Measurements from ENCODE around the gene TGFBRAP1. TPM values are rescaled to one million over a fixed set of nuclear protein-coding genes. Genes with fewer than 3 reads are reported as not detected.
A peak's percentile ranks its signal among the peaks of the same experiment; 100 is the strongest.

Gene TGFBRAP1
- total and polyA plus RNA-seq, 4 experiments from 2014 or later, result 19.9 to 27.4 (median 20.8) TPM

GRCh38 chr2:105301646-105302045 lies 27.9 kb downstream of the TGFBRAP1 start:
- intact Hi-C loops (cut with micrococcal nuclease), result no loop called here
- Mint-ChIP-seq H3K9me3 (no peaks in the 10 kb centered on the region), H3K4me1 (peaks cover 18 to 41% (median 25%) of the 10 kb centered on the region in 4 donors), H3K27me3 (no peaks in the 10 kb centered on the region), H3K36me3 (peaks cover 26 to 37% of the 10 kb centered on the region in 2 donors), H3K4me3 (peak overlapping the region in 2 of 8 donors; percentile 2 to 46), H3K27ac (peak overlapping the region in 2 of 7 donors; percentile 17 to 52)
- POLR2A ChIA-PET (ENCODE audit: partially characterized antibody), result interaction anchor here (1.2 kb wide), 1 partner anchor 28 kb away, joined by 5 read pairs; the partner anchor contains the start of gene TGFBRAP1
- peaks cover 8% of the 10 kb centered on the region for H3K4me1 ChIP-seq (ENCODE audit: insufficient read depth, low read length)
- DNase-seq, result no peak
- no peaks in the 10 kb centered on the region for H3K27me3 ChIP-seq (ENCODE audit: insufficient read depth, low read length)
- H3K36me3 ChIP-seq (ENCODE audit: insufficient read depth, low read length), result peaks cover 20% of the 10 kb centered on the region
- H3K4me3 ChIP-seq (ENCODE audit: low read length in 2 of 2), result no peak overlapping the region
- CTCF ChIA-PET (ENCODE audit: partially characterized antibody), result interaction anchor here (1.0 to 1.1 kb wide), 2 partner anchors 8 to 14 kb away, joined by 3 read pairs; no protein-coding TSS in a partner anchor
- no peak overlapping the region for H3K27ac ChIP-seq (ENCODE audit: low read depth, low read length)
- H3K9me3 ChIP-seq (ENCODE audit: control insufficient read depth in 1 of 2, low read length in 2 of 2), result no peaks in the 10 kb centered on the region

DNA sequence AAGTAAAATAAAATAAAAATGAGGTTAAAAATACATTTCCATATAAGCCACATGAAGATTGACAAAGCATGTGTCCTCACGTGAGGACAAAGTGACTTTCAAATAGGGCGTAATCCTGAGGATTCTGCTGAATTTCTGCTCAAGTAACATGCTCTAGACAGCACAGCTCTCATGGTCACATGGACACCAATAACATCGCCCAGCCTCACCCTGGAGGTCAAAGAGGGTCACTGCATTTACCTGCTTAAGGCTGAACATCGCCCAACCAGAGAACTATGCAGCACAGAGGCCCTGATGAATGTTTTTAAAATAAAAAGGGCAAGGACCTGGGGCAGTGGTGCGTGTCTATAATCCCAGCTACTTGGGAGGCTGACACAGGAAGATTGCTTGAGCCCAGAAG lies 30.2 kb downstream of the TGFBRAP1 start:
- peak overlapping the region in 1 of 7 donors; percentile 25 for H3K27ac Mint-ChIP-seq
- no peaks in the 10 kb centered on the region for H3K27me3 Mint-ChIP-seq
- peaks cover 31 to 49% of the 10 kb centered on the region in 2 donors for H3K36me3 Mint-ChIP-seq
- peaks cover 18 to 28% (median 23%) of the 10 kb centered on the region in 4 donors for H3K4me1 Mint-ChIP-seq
- H3K4me3 Mint-ChIP-seq, result no peak overlapping the region
- H3K9me3 Mint-ChIP-seq, result no peaks in the 10 kb centered on the region
- H3K9me3 ChIP-seq (ENCODE audit: control insufficient read depth in 1 of 2, low read length in 2 of 2), result no peaks in the 10 kb centered on the region
- DNase-seq, result no peak
- H3K4me1 ChIP-seq (ENCODE audit: insufficient read depth, low read length), result peaks cover 8% of the 10 kb centered on the region
- H3K4me3 ChIP-seq (ENCODE audit: low read length in 2 of 2), result no peak overlapping the region
- peaks cover 32% of the 10 kb centered on the region for H3K36me3 ChIP-seq (ENCODE audit: insufficient read depth, low read length)
- CTCF ChIA-PET (ENCODE audit: partially characterized antibody), result no interaction called here
- H3K27me3 ChIP-seq (ENCODE audit: insufficient read depth, low read length), result no peaks in the 10 kb centered on the region
- intact Hi-C loops (cut with micrococcal nuclease), result no loop called here
- no peak overlapping the region for H3K27ac ChIP-seq (ENCODE audit: low read depth, low read length)
- POLR2A ChIA-PET (ENCODE audit: partially characterized antibody), result interaction anchor here (1.6 kb wide), 1 partner anchor 10 kb away, joined by 3 read pairs; no protein-coding TSS in a partner anchor

- H3K36me3 Mint-ChIP-seq, result peaks cover 38 to 56% of the 10 kb centered on the region in 2 donors
- Histone ChIP-seq H3K27ac (ENCODE audit: low read depth, low read length) (no peak overlapping the region), H3K4me1 (ENCODE audit: insufficient read depth, low read length) (peaks cover 8% of the 10 kb centered on the region), H3K9me3 (ENCODE audit: control insufficient read depth in 1 of 2, low read length in 2 of 2) (no peaks in the 10 kb centered on the region), H3K4me3 (ENCODE audit: low read length in 2 of 2) (no peak overlapping the region), H3K27me3 (ENCODE audit: insufficient read depth, low read length) (no peaks in the 10 kb centered on the region), H3K36me3 (ENCODE audit: insufficient read depth, low read length) (peaks cover 40% of the 10 kb centered on the region)
- ChIA-PET CTCF (ENCODE audit: partially characterized antibody) (no interaction called here), POLR2A (ENCODE audit: partially characterized antibody) (no interaction called here)
- H3K27me3 Mint-ChIP-seq, result no peaks in the 10 kb centered on the region
- H3K4me3 Mint-ChIP-seq, result no peak overlapping the region
- H3K4me1 Mint-ChIP-seq, result peaks cover 13 to 16% (median 15%) of the 10 kb centered on the region in 4 donors
- intact Hi-C loops (cut with micrococcal nuclease), result no loop called here
- H3K9me3 Mint-ChIP-seq, result no peaks in the 10 kb centered on the region
- no peak for DNase-seq
- H3K27ac Mint-ChIP-seq, result peak overlapping the region in 1 of 7 donors; percentile 66
These were observed 31.5 kb downstream of the TGFBRAP1 start for GRCh38 chr2:105298017-105298416.

DNA sequence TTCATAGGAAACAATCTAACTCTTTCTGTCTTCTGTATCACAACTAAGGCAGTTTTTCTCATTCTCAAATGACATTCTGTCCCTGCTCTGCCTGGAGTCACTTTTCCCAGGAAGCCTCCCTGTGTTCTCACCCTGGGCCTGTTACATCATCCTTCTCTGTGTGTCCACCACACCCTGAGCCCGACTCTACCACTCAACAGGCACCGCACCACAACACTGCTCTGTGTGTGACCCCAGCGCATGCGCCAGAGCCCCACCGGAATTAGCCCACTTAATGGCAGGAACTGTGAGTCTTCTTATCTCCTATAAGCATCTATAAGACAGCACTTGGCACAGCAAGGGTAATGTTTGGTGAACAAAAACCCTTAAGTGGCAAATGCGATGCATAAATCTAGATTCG lies 32.3 kb downstream of the TGFBRAP1 start:
- Histone ChIP-seq H3K4me3 (ENCODE audit: low read length in 2 of 2) (no peak overlapping the region), H3K27me3 (ENCODE audit: insufficient read depth, low read length) (no peaks in the 10 kb centered on the region), H3K9me3 (ENCODE audit: control insufficient read depth in 1 of 2, low read length in 2 of 2) (no peaks in the 10 kb centered on the region), H3K36me3 (ENCODE audit: insufficient read depth, low read length) (peaks cover 42% of the 10 kb centered on the region), H3K4me1 (ENCODE audit: insufficient read depth, low read length) (peaks cover 4% of the 10 kb centered on the region), H3K27ac (ENCODE audit: low read depth, low read length) (no peak overlapping the region)
- intact Hi-C loops (cut with micrococcal nuclease), result no loop called here
- ChIA-PET CTCF (ENCODE audit: partially characterized antibody) (no interaction called here), POLR2A (ENCODE audit: partially characterized antibody) (no interaction called here)
- no peak for DNase-seq
- no peak overlapping the region for H3K4me3 Mint-ChIP-seq
- peak overlapping the region in 2 of 7 donors; percentile 23 to 77 for H3K27ac Mint-ChIP-seq
- no peaks in the 10 kb centered on the region for H3K9me3 Mint-ChIP-seq
- H3K4me1 Mint-ChIP-seq, result peaks cover 7 to 10% (median 9%) of the 10 kb centered on the region in 4 donors
- H3K27me3 Mint-ChIP-seq, result no peaks in the 10 kb centered on the region
- peaks cover 40 to 60% of the 10 kb centered on the region in 2 donors for H3K36me3 Mint-ChIP-seq

- no peak for DNase-seq
- Mint-ChIP-seq H3K36me3 (peaks cover 48 to 70% of the 10 kb centered on the region in 2 donors), H3K9me3 (no peaks in the 10 kb centered on the region), H3K4me3 (no peak overlapping the region), H3K27me3 (no peaks in the 10 kb centered on the region), H3K27ac (no peak overlapping the region), H3K4me1 (peaks cover 0 to 4% (median 2%) of the 10 kb centered on the region in 4 donors)
- POLR2A ChIA-PET (ENCODE audit: partially characterized antibody), result no interaction called here
- Histone ChIP-seq H3K4me3 (ENCODE audit: low read length in 2 of 2) (no peak overlapping the region), H3K27ac (ENCODE audit: low read depth, low read length) (no peak overlapping the region), H3K4me1 (ENCODE audit: insufficient read depth, low read length) (no peaks in the 10 kb centered on the region), H3K9me3 (ENCODE audit: control insufficient read depth in 1 of 2, low read length in 2 of 2) (no peaks in the 10 kb centered on the region), H3K27me3 (ENCODE audit: insufficient read depth, low read length) (no peaks in the 10 kb centered on the region), H3K36me3 (ENCODE audit: insufficient read depth, low read length) (peaks cover 51% of the 10 kb centered on the region)
- intact Hi-C loops (cut with micrococcal nuclease), result no loop called here
- CTCF ChIA-PET (ENCODE audit: partially characterized antibody), result no interaction called here
These were observed 33.4 kb downstream of the TGFBRAP1 start for GRCh38 chr2:105296017-105296611.

- Histone ChIP-seq H3K27ac (ENCODE audit: low read depth, low read length) (no peak overlapping the region), H3K4me1 (ENCODE audit: insufficient read depth, low read length) (no peaks in the 10 kb centered on the region), H3K9me3 (ENCODE audit: control insufficient read depth in 1 of 2, low read length in 2 of 2) (no peaks in the 10 kb centered on the region), H3K27me3 (ENCODE audit: insufficient read depth, low read length) (no peaks in the 10 kb centered on the region), H3K36me3 (ENCODE audit: insufficient read depth, low read length) (peaks cover 53% of the 10 kb centered on the region), H3K4me3 (ENCODE audit: low read length in 2 of 2) (no peak overlapping the region)
- peak overlapping the region in 3 of 7 donors; percentile 6 to 26 (median 14) for H3K27ac Mint-ChIP-seq
- intact Hi-C loops (cut with micrococcal nuclease), result no loop called here
- H3K4me3 Mint-ChIP-seq, result no peak overlapping the region
- ChIA-PET POLR2A (ENCODE audit: partially characterized antibody) (no interaction called here), CTCF (ENCODE audit: partially characterized antibody) (no interaction called here)
- H3K4me1 Mint-ChIP-seq, result peaks cover 0 to 4% (median 2%) of the 10 kb centered on the region in 4 donors
- no peaks in the 10 kb centered on the region for H3K27me3 Mint-ChIP-seq
- peaks cover 55 to 76% of the 10 kb centered on the region in 2 donors for H3K36me3 Mint-ChIP-seq
- no peaks in the 10 kb centered on the region for H3K9me3 Mint-ChIP-seq
- peak in 4 of 5 donors; percentile 5 to 41 (median 9) for DNase-seq
These were observed 34.6 kb downstream of the TGFBRAP1 start for GRCh38 chr2:105294844-105295481.

- Mint-ChIP-seq H3K4me1 (peaks cover 0 to 4% (median under 1%) of the 10 kb centered on the region in 4 donors), H3K27me3 (no peaks in the 10 kb centered on the region), H3K4me3 (no peak overlapping the region), H3K9me3 (no peaks in the 10 kb centered on the region), H3K36me3 (peaks cover 63 to 84% of the 10 kb centered on the region in 2 donors), H3K27ac (peak overlapping the region in 3 of 7 donors; percentile 19 to 67 (median 35))
- ChIA-PET POLR2A (ENCODE audit: partially characterized antibody) (no interaction called here), CTCF (ENCODE audit: partially characterized antibody) (interaction anchor here (1.2 kb wide), 1 partner anchor 8 kb away, joined by 3 read pairs; no protein-coding TSS in a partner anchor)
- Histone ChIP-seq H3K9me3 (ENCODE audit: control insufficient read depth in 1 of 2, low read length in 2 of 2) (no peaks in the 10 kb centered on the region), H3K4me1 (ENCODE audit: insufficient read depth, low read length) (no peaks in the 10 kb centered on the region), H3K27me3 (ENCODE audit: insufficient read depth, low read length) (no peaks in the 10 kb centered on the region), H3K27ac (ENCODE audit: low read depth, low read length) (no peak overlapping the region), H3K4me3 (ENCODE audit: low read length in 2 of 2) (no peak overlapping the region), H3K36me3 (ENCODE audit: insufficient read depth, low read length) (peaks cover 53% of the 10 kb centered on the region)
- no peak for DNase-seq
- intact Hi-C loops (cut with micrococcal nuclease), result no loop called here
These were observed 35.5 kb downstream of the TGFBRAP1 start for GRCh38 chr2:105294046-105294445.

Data from CD4-positive, alpha-beta memory T cell (primary cell).